Small intestine (tissue), 7 donors: ENCODE data around the gene ZNF280D. TPM values are rescaled to one million over a fixed set of nuclear protein-coding genes. Genes with fewer than 3 reads are reported as not detected.

Experiments used
- DNase-seq, 2 donors: peaks; one replicate each; pipeline versions ENCODE4 v3.0.0 to v3.0.0-alpha.2; 2013
- FAIRE-seq: peaks from 2 replicates; lab custom pipeline; 2012; peaks lifted over from hg19 to GRCh38; lab: Jason Lieb, UNC
- H3K27ac ChIP-seq, 3 donors: one replicate each; pipeline ENCODE4 v1.5.1; 2013; ENCODE audit warnings: low read length in 2 of 3, mild to moderate bottlenecking in 2 of 3, control low read depth in 1 of 3, inconsistent platforms in 1 of 3, low read depth in 1 of 3, moderate library complexity in 1 of 3
- H3K27me3 ChIP-seq, 3 donors: one replicate each; pipeline ENCODE4 v1.6.1; 2013; ENCODE audit warnings: low read length in 3 of 3, inconsistent platforms in 1 of 3; ENCODE audit not compliant: control insufficient read depth in 3 of 3, insufficient read depth in 3 of 3
- H3K36me3 ChIP-seq, 3 donors: one replicate each; pipeline ENCODE4 v1.6.1; 2013; ENCODE audit warnings: low read length in 3 of 3, inconsistent platforms in 1 of 3, low read depth in 1 of 3, mild to moderate bottlenecking in 1 of 3, moderate library complexity in 1 of 3; ENCODE audit not compliant: control insufficient read depth in 3 of 3, insufficient read depth in 2 of 3
- H3K4me1 ChIP-seq, 3 donors: one replicate each; pipeline ENCODE4 v1.6.1; 2013; ENCODE audit warnings: low read length in 2 of 3, inconsistent platforms in 1 of 3, low read depth in 1 of 3, mild to moderate bottlenecking in 1 of 3, moderate library complexity in 1 of 3; ENCODE audit not compliant: control insufficient read depth in 3 of 3, insufficient read depth in 2 of 3
- H3K4me3 ChIP-seq, 3 donors: one replicate each; pipeline ENCODE4 v1.5.1; 2013; ENCODE audit warnings: low read length in 3 of 3, control low read depth in 1 of 3, inconsistent platforms in 1 of 3, low read depth in 1 of 3, mild to moderate bottlenecking in 1 of 3, moderate library complexity in 1 of 3
- H3K9me3 ChIP-seq, 2 donors: one replicate each; pipeline ENCODE4 v1.6.1; 2013; ENCODE audit warnings: low read depth in 1 of 2, low read length in 1 of 2; ENCODE audit not compliant: control insufficient read depth in 2 of 2, insufficient read depth in 1 of 2
- WGBS, 3 donors: extraction: QIAGEN DNeasy Blood & Tissue Kit; methylation state at CpG; one replicate each; pipeline ENCODE4 v1.1.7; 2013; 5-methylcytosine and 5-hydroxymethylcytosine counted together
- polyA plus RNA-seq, 4 donors: library from polyadenylated mRNA; stranded (reverse) in 3 of 4; unstranded in 1 of 4; fragments of 200-250 nt in 3 of 4; fragments of 120-200 nt in 1 of 4; gene quantifications; one replicate each; pipeline versions ENCODE4 v1.2.1 to v1.2.3, GENCODE V29; 2013
- donor health status: healthy with polysubstance abuse.
- donor health status: control.
- donor health status: control.
- donor health status: Bipolar disorder and iron deficiency.
- donor health status: healthy.

Gene ZNF280D
- polyA plus RNA-seq, 4 donors, result 6.8 to 44.4 (median 11.0) TPM

DNA sequence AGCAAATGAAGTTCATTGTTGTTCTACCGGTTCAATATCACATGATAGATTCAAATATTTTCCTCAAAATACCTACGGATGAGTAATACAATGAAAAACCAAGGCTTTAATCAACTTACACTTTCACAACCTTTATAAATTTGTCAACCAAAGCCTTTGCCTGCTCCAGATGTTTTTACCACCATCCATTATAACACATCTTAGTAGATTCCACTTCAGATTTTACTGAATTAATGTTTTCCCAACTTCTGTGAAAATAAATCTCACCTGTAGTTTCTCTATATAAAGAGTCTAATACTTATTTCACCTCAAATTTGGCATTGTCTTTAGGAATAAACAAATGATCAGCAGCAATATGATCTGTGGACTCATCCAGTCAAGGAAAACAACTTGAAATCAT is 131.1 kb downstream of the ZNF280D start:
- H3K36me3 ChIP-seq, result no peaks in the 10 kb centered on the region
- 72 to 92% (median 80%) methylated on average over 2 of the region's 2 CpGs for WGBS, 3 donors

GRCh38 chr15:56600380-56600779 is 132.9 kb downstream of the ZNF280D start:
- no peak for DNase-seq
- Histone ChIP-seq H3K27ac (no peak overlapping the region), H3K4me3 (no peak overlapping the region), H3K4me1 (no peaks in the 10 kb centered on the region), H3K9me3 (peaks cover 0 to 3% of the 10 kb centered on the region in 2 donors), H3K36me3 (no peaks in the 10 kb centered on the region), H3K27me3 (peaks cover 0 to 4% (median 0%) of the 10 kb centered on the region in 3 donors)
- 95 to 99% (median 98%) methylated on average over 1 of the region's 1 CpG for WGBS, 3 donors
- FAIRE-seq, result peak; percentile 74

More for the DNA sequence above, 131.1 kb downstream of the ZNF280D start:
- DNase-seq (no peak), FAIRE-seq (no peak)
- no peak overlapping the region for H3K27ac ChIP-seq
- H3K4me3 ChIP-seq, result no peak overlapping the region
- peaks cover 0 to 4% (median 0%) of the 10 kb centered on the region in 3 donors for H3K27me3 ChIP-seq
- no peaks in the 10 kb centered on the region for H3K4me1 ChIP-seq
- peaks cover 0 to 3% of the 10 kb centered on the region in 2 donors for H3K9me3 ChIP-seq

DNA sequence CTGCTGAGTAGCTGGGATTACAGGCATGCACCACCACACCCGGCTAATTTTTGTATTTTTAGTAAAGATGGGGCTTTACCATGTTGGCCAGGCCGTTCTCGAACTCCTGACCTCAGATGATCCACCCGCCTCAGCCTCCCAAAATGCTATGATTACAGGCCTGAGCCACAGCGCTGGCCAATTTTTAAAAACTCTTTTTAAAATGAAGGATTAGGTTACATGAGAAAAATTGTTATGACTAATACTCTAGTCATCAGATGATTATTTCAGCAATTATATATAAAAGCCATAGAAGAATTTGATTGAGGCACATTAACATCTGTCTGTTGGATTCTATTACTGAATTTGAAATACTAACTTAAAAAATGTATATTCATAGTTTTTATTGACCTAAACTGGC is 134.3 kb downstream of the ZNF280D start:
- no peaks in the 10 kb centered on the region for H3K4me1 ChIP-seq
- no peak for DNase-seq
- no peak for FAIRE-seq
- no peaks in the 10 kb centered on the region for H3K36me3 ChIP-seq
- no peak overlapping the region for H3K4me3 ChIP-seq
- no peak overlapping the region for H3K27ac ChIP-seq
- peaks cover 0 to 3% of the 10 kb centered on the region in 2 donors for H3K9me3 ChIP-seq
- WGBS, 3 donors, result 90 to 94% (median 93%) methylated on average over 5 of the region's 5 CpGs
- peaks cover 0 to 4% (median 0%) of the 10 kb centered on the region in 3 donors for H3K27me3 ChIP-seq

GRCh38 chr15:56587686-56588085 is 145.6 kb downstream of the ZNF280D start:
- peaks cover 2 to 16% of the 10 kb centered on the region in 2 donors for H3K9me3 ChIP-seq
- H3K36me3 ChIP-seq, result no peaks in the 10 kb centered on the region
- H3K27me3 ChIP-seq, result no peaks in the 10 kb centered on the region
- H3K27ac ChIP-seq, result no peak overlapping the region
- no peak for DNase-seq
- no peak for FAIRE-seq
- no peak overlapping the region for H3K4me3 ChIP-seq
- H3K4me1 ChIP-seq, result no peaks in the 10 kb centered on the region
- 69 to 88% (median 79%) methylated on average over 2 of the region's 2 CpGs for WGBS, 3 donors

- DNase-seq (no peak), FAIRE-seq (no peak)
- Histone ChIP-seq H3K9me3 (peaks cover 2 to 16% of the 10 kb centered on the region in 2 donors), H3K27me3 (no peaks in the 10 kb centered on the region), H3K4me3 (no peak overlapping the region), H3K27ac (no peak overlapping the region), H3K4me1 (no peaks in the 10 kb centered on the region), H3K36me3 (no peaks in the 10 kb centered on the region)
These were observed 147.1 kb downstream of the ZNF280D start for GRCh38 chr15:56586206-56586605.

DNA sequence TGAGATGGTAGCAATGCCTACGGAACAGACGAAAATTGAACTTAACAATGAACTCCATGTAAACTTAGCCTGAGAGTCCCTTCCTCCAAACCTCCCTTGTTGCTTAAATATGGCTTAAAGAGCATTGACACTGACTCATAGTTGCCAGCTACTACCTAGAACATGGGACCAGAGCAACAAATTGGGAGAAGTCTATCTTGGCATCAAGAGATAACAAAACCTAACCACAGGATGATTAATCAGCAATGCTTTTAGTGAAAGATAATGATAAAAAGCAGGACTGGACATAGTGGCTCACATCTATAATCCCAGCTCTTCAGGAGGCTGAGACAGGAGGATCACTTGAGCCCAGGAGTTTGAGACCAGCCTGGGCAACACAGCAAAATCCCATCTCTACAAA is 150.5 kb downstream of the ZNF280D start:
- no peak for DNase-seq
- no peak for FAIRE-seq
- Histone ChIP-seq H3K4me3 (no peak overlapping the region), H3K36me3 (no peaks in the 10 kb centered on the region), H3K27me3 (no peaks in the 10 kb centered on the region), H3K4me1 (no peaks in the 10 kb centered on the region), H3K9me3 (peaks cover 2 to 16% of the 10 kb centered on the region in 2 donors), H3K27ac (no peak overlapping the region)
- 86 to 90% (median 88%) methylated on average over 2 of the region's 2 CpGs for WGBS, 3 donors

Other genes with a start within 250 kb of the ZNF280D start
- gene TCF12, start 185.1 kb upstream of the ZNF280D start, polyA plus RNA-seq, result 10 to 100 TPM; 15.4 to 62.0 (median 18.5) TPM